ENCODE measurements around the gene PET100.

PET100 gene

GRCh38 chr19:7680606-7681339 lies 51.2 kb downstream of the PET100 start, which contains the start of gene TRAPPC5:
TSS of gene TRAPPC5 (plus strand) at chr19:7680833. CDS start at chr19:7682254, 1,421 bp downstream.
- DNase-seq: peak; percentile 59

All from NCI-H510A treated with DMSO at 0.1 percent for 48 hours (cell line).